GM19239 (cell line): Measurements from ENCODE around the gene CDCP1.
"Not testable (repeated sequence)": the region's sequence is repeated elsewhere in the genome, so short reads cannot be mapped to it uniquely, and the experiment has no call there.

Experiments used
- DNase-seq: peaks from one replicate; pipeline ENCODE4 v3.0.0; 2011; ENCODE audit warnings: low spot score; ENCODE audit not compliant: insufficient read length
- FAIRE-seq: peaks from 2 replicates; lab custom pipeline; 2011; peaks lifted over from hg19 to GRCh38; lab: Jason Lieb, UNC

The CDCP1 gene

DNA sequence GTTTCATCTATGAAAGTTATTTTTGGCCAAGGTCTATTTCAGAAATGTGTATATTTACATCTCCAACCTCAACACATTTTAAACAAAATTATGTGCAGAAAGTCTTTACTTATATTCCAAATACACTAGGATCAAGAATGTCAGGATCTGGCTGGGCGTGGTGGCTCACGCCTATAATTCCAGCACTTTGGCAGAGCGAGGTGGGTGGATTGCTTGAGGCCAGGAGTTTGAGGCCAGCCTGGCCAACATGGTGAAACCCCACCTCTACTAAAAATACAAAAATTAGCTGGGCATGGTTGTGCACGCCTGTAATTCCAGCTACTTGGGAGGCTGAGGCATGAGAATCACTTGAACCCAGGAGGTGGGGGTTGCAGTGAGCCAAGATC is 5.4 kb downstream of the CDCP1 start:
- not testable (repeated sequence) for FAIRE-seq, DNase-seq

DNA sequence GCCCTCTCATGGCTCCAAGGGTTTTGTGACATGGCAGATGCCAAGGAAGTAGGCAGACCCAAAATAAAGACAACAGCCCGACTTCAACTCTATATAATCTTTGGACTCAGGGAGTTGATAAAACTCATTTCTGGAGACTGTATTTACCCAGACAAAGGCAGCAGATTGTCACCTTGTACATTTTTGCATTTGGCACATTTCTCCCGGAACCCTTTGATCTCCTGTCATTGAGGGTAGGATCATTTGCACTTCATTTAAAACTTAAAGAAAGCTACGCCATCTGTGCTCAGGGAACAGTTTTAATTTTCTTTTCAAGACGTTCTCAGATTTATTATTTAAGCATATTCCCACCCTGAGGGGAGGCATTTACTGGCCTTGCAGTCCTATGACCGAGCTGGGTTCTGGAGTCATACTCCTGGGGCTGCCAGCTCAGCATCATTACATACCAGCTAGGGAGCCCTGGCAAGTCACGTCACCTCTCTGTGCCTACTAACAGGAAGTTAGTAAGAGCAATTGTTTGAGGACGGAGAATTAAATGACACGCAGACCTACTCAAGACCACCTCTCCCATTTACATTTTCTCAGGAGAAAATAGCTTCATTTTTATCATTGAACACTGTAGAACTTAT is 5.9 kb downstream of the CDCP1 start:
- FAIRE-seq (no peak), DNase-seq (no peak)

- FAIRE-seq = no peak
Measured at GRCh38 chr3:45139372-45140140, 6.6 kb downstream of the CDCP1 start.

DNA sequence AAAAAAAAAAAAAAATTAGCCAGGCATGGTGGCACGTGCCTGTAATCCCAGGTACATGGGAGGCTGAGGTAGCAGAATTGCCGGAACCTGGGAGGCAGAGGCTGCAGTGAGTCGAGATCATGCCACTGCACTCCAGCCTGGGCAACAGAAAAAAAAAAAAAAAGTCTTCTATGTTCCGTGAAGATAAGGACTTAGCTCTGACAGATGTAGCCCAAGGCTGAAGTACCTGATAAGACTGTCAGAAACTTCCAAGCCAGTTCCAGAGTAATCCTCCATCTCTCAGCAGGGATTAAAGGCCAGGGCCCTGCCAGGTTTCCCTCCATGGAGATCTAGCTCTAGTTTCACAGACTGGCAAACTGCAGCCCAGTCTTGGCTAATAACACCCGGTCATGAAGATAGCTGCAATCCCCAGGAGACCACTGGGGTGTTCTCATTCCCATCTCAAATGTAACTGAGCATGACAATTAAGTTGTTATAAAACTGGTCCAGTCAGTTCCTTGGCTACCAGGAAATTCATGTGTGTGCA is 8.5 kb downstream of the CDCP1 start:
- no peak for DNase-seq
- no peak for FAIRE-seq

More at GRCh38 chr3:45139372-45140140, 6.6 kb downstream of the CDCP1 start:
- DNase-seq = no peak

- DNase-seq = no peak
- FAIRE-seq = no peak
Measured at GRCh38 chr3:45135959-45136358, 10.2 kb downstream of the CDCP1 start.

DNA sequence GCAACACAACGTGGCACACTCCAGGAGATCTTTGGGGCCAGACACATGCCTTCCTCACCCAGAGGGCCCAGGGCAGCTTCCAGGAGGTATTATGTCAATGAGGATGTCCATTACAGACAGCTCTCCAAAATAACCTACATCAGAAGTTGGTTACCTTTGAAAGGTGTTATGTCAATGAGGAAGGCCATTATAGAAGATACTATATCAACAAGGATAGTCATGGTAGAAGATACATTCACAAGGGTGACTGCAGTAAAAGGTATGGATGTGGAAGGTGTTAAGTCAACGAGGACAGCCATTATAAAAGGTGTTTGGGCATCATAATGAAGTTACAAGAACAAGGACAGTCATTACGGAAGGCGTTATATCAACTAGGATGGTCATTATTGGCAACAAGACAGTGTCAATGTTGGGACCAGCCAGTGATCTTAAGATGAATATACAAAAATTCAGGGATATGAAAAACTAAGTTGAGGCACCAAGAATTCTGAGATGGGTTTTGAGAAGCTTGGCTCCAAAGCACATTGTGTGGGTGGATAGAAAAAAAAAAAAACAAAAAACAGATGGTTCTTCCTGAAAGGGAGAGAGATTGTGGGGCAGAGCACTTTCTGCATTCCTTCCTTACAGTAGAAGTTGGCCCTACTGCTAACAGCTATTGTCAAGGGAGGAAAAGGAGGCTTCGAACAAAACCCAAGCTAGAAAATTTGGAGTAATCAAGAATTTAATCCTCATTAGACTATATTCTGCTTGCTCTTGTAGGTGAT is 11.2 kb downstream of the CDCP1 start:
- FAIRE-seq = no peak
- no peak for DNase-seq

GRCh38 chr3:45132568-45133211 is 13.5 kb downstream of the CDCP1 start:
- FAIRE-seq (no peak), DNase-seq (no peak)

DNA sequence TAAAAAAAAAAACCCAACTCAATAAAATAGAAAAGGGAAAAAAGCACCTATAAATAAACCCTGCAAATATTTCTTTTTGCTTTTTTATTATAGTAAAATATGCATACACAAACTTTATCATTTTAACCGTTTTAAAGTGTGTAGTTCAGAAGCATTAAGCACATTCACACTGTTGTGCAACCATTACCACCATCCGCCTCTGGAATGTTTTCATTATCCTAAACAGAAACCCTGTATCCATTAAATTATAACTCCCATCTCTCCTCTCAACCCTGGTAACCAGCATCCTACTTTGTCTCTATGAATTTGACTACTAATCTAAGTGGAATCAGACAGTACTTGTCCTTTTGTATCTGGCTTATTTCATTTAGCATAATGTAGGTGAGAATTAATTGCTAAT is 15.0 kb downstream of the CDCP1 start:
- no peak for FAIRE-seq
- no peak for DNase-seq

- DNase-seq (no peak), FAIRE-seq (no peak)
Measured at GRCh38 chr3:45130476-45130875, 15.7 kb downstream of the CDCP1 start.

GRCh38 chr3:45128950-45129349 is 17.2 kb downstream of the CDCP1 start:
- FAIRE-seq = no peak
- no peak for DNase-seq

DNA sequence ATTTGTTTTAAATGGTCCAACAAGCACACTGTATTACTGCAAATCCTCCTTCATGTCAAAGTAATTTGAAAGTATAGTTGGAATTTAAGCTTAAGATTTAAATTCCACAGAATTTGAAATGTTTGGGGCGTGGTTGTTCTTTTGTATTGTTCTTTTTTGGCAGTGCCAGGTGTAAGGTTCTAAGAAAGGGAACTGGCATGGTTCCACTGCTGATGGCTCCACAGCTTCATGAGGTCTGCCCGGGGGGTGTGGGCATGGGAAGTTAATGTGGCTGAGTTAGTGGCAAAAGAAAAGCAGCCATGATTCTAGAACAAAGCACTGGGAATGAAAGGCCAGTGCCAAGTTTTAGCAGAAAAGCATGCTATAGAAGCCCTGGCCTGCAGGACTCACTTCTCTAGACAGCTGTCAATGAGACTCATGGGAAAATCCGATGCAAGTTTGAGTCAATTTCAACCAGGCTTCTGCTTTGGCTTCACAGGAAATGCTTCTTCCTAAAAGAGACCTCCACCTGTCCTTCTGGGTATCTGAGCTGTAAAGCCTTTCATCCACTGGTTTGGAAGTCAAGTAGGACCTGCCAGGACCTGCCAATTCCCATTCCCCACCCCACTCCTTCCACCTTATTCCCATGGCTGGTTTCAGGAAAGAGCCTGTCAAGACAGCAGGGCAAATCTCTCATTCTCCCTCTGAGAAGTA is 18.9 kb downstream of the CDCP1 start:
- FAIRE-seq (no peak), DNase-seq (no peak)

DNA sequence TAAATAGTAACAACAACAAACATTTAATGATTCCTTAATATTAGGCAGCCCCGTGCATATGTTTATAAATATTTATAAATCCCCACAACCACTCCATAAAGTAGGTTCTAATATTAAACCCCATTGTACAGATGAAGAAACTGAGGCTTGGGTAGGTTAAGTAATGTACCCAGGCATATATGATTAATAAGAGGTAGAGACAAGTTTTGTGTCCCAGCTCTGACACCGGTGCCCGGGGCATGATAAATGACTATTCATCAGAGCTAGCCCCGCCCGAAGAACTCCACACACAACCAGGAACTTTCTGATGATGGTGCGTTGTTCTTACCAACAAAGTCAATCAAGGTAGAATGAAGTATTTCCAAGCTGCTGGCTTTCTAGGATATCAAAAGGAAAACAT is 19.4 kb downstream of the CDCP1 start:
- FAIRE-seq = no peak
- DNase-seq = no peak

DNA sequence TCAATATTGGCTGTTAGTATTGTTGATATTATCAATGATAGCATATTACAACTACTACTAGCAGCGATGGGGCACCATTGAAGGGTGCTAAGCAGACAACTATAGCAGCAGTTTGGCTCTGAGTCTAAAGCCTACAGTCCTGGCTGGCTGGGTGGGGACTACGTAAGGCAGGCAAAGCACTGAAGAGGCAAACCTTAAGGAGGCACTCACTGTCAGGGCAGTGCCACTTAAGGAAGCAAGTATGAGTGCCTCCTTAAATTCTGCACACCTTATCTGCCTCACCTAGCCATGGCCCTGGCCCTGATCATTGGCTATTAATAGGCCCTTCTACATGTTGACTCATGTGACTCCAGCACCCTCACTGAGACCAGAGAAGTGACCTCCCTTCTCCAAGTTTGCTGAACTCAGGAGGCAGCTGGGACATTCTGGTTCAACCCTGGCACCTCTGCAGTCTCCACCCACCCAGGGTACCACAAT is 20.6 kb downstream of the CDCP1 start:
- DNase-seq (no peak), FAIRE-seq (no peak)

- FAIRE-seq = no peak
Measured at GRCh38 chr3:45124956-45125355, 21.2 kb downstream of the CDCP1 start.

DNA sequence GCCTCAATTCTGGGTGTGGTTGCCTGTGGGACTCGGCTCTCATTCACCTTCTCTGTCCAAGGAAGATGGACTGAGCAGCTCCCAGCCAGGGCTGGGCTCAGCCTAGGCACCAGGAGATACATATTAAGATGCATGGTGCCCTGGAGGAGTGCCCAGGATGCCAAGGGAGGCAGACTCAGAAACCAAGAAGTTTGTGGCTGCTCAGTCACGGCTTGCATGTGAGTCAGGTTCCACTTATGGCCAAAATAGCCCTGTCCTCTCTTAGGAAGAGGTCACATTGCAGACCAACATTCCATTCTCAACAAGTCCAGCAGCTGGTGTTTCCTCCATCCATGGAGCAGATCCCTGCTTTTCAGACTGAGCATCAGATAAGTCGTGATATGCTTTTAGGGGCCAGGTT is 21.8 kb downstream of the CDCP1 start:
- no peak for DNase-seq
- no peak for FAIRE-seq

More at GRCh38 chr3:45124956-45125355, 21.2 kb downstream of the CDCP1 start:
- DNase-seq = no peak

DNA sequence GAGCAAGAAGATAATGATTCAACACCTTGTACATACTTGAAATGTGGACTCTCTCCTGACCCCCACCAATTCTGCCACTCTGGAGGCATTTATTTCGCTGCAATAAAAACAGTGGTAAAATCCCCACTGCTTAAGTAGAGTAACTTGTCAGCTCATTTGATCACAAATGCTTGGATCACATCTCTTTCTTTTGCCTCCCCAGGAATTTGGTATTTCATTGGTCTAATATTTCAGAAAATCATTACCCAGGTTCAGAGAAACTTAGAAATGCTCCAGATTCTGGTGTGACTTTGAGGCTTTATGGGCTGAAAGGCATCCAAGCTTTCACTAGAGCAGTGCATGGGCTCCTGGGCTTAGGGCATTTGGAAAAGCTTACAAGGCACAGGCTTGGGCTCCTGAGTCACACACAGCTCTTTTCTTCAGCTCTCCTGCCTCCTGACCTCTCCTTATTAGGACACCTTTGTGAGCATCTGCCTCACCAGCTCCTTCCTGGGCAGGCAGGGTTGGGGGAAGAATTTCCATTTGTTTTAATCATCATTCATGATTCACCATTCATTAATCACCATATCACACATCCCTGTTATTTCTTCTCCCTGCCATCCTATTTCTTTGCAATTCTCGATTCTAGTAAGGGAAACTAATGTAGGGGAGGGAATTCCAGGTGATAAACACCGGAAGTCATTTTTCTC is 22.5 kb downstream of the CDCP1 start:
- no peak for DNase-seq
- peak; percentile 52 for FAIRE-seq

DNA sequence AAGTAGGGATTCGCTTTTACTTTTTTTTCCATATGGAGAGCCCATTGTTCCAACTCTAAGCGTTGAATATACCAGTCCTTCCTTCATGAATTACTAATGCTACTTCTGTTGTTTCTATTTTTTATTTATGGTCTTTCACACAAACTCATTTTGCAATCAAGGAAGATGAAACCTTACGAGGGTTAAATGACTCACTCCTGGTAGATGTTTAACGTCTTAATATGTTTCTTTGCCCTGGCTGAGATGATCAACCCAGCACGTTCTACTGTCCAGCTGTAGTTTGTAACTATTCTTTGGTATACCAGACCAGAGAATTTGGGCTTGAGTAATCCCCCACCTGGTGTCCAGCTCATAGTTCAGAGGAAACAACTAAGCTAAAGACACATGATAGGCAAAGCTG is 23.1 kb downstream of the CDCP1 start:
- DNase-seq (no peak), FAIRE-seq (peak; percentile 90)

DNA sequence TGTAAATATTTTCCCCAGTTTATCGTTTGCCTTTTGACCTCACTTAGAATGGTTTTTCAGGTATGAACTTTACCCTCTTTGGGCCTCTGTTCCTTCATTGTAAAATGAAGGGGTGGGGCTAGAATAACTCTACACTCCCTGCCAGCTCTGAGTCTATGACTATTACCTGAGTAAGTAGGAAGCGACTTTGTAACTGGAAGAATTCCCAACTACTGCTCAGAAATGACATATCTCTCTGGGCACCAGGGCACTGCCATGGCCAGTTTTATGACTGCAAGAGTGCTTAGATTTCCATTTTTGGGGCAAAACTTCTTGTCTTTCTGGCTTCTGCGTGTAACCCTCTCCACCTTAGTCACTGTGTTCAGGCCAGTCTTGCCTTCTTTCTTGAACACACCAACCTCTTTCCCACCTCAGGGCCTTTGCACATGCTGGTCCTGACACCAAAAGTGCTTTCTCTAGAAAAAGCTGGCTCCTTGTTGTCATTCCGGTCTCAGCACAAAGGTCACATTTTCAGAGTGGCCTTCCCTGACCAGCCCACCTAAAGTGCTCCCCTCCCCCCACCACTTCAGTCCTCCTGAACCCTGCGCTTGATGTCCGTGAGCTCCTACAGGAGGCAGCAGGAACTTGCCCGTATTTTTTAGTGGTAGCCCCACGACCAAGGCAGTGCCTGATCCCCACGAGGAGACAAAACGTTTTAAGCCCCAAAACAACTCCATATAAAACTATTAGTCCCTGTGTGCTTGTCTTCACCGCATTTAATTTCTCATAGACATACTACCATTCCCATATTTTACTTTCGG is 25.6 kb downstream of the CDCP1 start:
- FAIRE-seq (no peak), DNase-seq (no peak)
